Measurements from ENCODE around the gene IQSEC1. TPM values are rescaled to one million over a fixed set of nuclear protein-coding genes. Genes with fewer than 3 reads are reported as not detected.

Gene IQSEC1
- total and polyA plus RNA-seq, 2 donors (not counting 1 experiment from before 2014, with no cell fraction given), result 96.7 to 222 TPM

- H3K27me3 Mint-ChIP-seq, result no peaks in the 10 kb centered on the region
- intact Hi-C loops (cut with micrococcal nuclease), result no loop called here
- no peaks in the 10 kb centered on the region for H3K9me3 Mint-ChIP-seq (ENCODE audit: insufficient read depth)
- no peaks in the 10 kb centered on the region for H3K79me2 ChIP-seq (ENCODE audit: control insufficient read depth, insufficient read depth, low read length)
- H4K20me1 ChIP-seq (ENCODE audit: control insufficient read depth, insufficient read depth, low read length, poor library complexity, severe bottlenecking), result peaks cover 26% of the 10 kb centered on the region
- no peak overlapping the region for H3K4me3 ChIP-seq (ENCODE audit: control extremely low read depth in 1 of 5, extremely low read depth in 1 of 5, insufficient read depth in 1 of 5, low read depth in 2 of 5, low read length in 4 of 5)
- H3K4me1 Mint-ChIP-seq, result peaks cover 17% of the 10 kb centered on the region
- no peak for DNase-seq
- H3K9ac ChIP-seq (ENCODE audit: low read length), result no peak overlapping the region
- no peak overlapping the region for H3K27ac Mint-ChIP-seq
- peaks cover 8 to 12% of the 10 kb centered on the region in 2 donors for H3K4me1 ChIP-seq (ENCODE audit: control insufficient read depth in 2 of 2, insufficient read depth in 2 of 2, low read length in 2 of 2)
- H3K27ac ChIP-seq (ENCODE audit: low read length in 2 of 2), result no peak overlapping the region
- no peak for TF ChIP-seq EZH2 (IDR thresholded peaks at IDR 0.05; ENCODE audit: borderline replicate concordance, insufficient read depth, low read depth, low read length, poor library complexity, severe bottlenecking)
- TF ChIP-seq CTCF (IDR thresholded peaks at IDR 0.05), result no peak
- ChIA-PET CTCF (interaction anchor here (1.0 to 1.9 kb wide), 3 partner anchors 14 to 194 kb away, joined by 3 to 5 read pairs (median 3); no protein-coding TSS in a partner anchor), POLR2A (no interaction called here)
- no peak overlapping the region for H3K4me3 Mint-ChIP-seq
- peaks cover 2 to 47% of the 10 kb centered on the region in 2 experiments for H3K36me3 ChIP-seq (replicated peaks in 1 of 2; ENCODE audit: control extremely low read depth in 1 of 2, control insufficient read depth in 1 of 2, extremely low read depth in 1 of 2, insufficient read depth in 2 of 2, low read length in 1 of 2)
- no peaks in the 10 kb centered on the region for H3K9me3 ChIP-seq (ENCODE audit: control extremely low read depth in 1 of 3, control insufficient read depth in 2 of 3, insufficient read depth in 1 of 3, low read length in 2 of 3)
- H2AFZ ChIP-seq (ENCODE audit: insufficient read depth, low read depth, low read length, poor library complexity, severe bottlenecking), result no peak overlapping the region
- 92% methylated on average over 7 of the region's 13 CpGs for WGBS (ENCODE audit: insufficient coverage)
- ATAC-seq (ENCODE audit: low read depth), result no peak
- no peak overlapping the region for H3K4me2 ChIP-seq (replicated peaks; ENCODE audit: low read depth, low read length, poor library complexity, severe bottlenecking)
- H3K27me3 ChIP-seq (replicated peaks in 1 of 4; ENCODE audit: control extremely low read depth in 1 of 4, control insufficient read depth in 3 of 4, insufficient read depth in 4 of 4, low read length in 3 of 4), result no peaks in the 10 kb centered on the region
Measured at GRCh38 chr3:12897381-12898289, 175.6 kb downstream of the IQSEC1 start.
